GM18520 (cell line): ENCODE measurements around the gene KCNE3.

Source experiments
- ATAC-seq: cut with Tn5 transposase; IDR thresholded peaks from one replicate; pipeline ENCODE4 v1.9.1; 2021; ENCODE audit not compliant: unreplicated experiment

The KCNE3 gene, protein sequence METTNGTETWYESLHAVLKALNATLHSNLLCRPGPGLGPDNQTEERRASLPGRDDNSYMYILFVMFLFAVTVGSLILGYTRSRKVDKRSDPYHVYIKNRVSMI

GRCh38 chr11:74466916-74467885 lies at the start of gene KCNE3:
Gene KCNE3 (minus strand): TSS chr11:74467549. CDS start chr11:74457563, 9,986 bp downstream.
- no peak for ATAC-seq

- no peak for ATAC-seq
Observed at GRCh38 chr11:74507582-74507981, 40.2 kb upstream of the KCNE3 start.

GRCh38 chr11:74506823-74507222 lies 39.5 kb upstream of the KCNE3 start:
- ATAC-seq = no peak

GRCh38 chr11:74505911-74506310 lies 38.6 kb upstream of the KCNE3 start:
- ATAC-seq = no peak

DNA sequence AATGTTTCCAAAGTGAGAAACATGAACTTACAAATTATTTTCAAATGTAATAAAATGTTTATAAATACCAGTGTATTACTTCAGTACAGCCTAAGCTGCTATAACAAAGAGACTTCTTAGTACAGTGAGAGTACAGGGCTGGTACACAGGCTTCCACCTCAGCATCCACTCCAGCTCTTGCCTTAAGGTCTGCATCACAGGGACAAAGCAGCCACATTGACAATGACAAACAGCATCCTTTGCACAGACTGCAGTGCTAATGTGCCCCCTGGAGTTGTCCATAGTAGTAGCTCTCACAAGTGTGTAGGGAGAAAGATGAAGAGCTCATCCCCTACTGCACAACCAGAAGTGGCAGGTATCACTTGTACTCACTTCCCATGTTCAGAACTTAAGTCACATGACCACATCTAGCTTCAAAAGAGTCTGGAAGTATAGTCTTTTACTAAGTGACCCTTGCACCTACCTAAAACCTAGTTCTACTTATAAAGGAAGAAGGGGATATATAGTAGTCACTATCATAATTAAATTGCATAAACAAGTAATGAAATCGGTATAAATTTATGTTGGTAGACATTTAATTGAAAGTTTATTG lies 36.8 kb upstream of the KCNE3 start:
- ATAC-seq = no peak

DNA sequence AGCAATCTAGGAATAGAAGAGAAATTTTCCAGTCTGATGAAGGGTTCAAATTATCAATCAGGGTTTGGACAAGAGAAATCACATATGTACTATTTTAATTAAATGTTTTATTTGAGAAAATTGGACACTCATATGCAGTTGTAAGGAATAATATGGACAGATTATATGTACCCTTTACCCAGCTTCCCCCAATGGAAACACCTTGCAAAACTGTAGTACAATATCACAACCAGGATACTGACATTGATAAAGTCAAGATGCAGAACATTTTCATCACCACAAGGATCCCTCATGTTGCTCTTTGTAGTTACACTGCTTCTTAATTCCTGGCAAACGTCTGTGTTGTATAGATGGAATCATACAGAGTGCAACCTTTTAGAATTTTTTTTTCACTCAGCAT lies 27.6 kb upstream of the KCNE3 start:
- ATAC-seq = no peak

DNA sequence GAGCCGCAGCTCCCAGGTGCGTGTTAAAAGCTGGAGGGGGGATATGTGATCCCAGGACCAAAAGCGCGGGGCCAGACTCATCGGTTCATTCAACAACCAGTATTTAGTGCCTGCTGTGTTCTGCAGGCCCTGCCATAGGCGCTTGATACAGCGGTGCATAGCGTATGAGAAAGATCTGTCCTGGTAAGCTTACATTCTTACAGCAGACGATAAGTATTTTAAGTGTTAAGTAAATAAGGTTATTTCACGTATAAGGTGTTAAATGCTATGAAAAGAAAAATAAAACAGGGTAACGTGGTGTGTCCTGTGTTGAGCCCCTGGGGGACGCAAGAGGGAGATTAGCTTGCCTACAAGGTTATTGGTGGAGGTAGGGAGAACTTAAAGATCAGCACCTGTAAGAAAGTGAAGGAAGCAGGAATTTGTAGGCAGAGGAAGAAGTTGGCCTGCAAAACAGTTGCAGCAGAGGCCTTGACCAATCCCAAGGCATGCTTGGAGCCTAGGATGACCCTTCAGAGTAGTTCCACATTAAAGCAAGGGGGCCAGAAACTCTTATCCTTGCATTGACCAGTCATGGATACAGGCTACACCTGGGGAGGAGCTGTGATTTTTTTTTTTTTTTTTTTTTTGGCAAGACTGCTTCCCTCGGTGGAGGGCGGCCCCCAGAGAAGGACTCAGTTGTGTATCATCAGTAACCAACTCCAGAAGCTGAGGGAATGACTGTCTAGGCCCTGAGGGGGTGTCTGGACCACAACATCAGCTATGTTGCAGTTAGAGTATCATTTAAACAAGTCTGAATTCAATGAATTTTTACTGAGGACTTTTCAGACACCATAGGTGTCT lies 26.7 kb upstream of the KCNE3 start:
- ATAC-seq = no peak

DNA sequence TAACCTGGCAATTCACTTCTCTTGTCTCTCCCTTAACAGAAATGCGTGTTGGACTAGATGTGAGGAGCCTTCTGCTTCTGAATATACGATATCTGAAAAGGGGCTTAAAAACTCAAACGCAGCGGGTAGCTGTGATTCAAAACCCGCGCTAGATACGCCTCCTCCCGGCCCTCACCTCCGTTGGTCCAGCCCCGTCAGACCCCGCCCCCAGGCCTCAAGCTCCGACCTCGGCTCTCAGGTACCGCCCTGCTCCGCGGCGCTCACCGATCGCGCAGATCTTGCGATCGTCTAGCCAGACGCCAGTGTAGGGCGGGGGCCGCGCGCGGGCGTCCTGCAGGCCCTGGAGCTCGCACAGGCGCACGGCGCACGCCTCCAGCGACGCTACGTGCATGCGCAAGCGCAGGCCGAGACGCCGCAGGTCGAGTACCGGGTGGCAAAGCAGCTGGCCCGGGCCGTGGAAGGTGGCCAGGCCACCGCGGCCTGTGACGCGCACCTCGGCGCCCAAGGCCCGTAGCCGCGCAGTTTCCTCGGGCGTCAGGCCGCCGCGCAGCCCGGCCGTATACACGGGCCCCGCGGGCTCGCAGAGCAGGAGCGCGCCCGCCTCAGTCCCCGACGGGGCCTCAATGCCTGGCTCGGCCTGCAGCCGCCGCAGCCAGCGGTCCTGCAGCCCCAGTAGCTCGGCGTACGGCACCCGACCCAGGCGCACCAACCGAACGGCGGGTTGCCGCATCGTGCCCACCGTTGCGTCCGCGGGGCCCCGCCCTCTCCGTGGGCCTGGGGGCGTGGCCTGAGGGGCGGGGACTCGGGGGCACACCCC lies 25.8 kb upstream of the KCNE3 start, which contains the start of gene LIPT2:
Gene LIPT2 (minus strand): TSS at position 751 of the 817 bp plus-strand sequence. CDS start 21 bp downstream, at position 730.
- ATAC-seq = peak; percentile 94

DNA sequence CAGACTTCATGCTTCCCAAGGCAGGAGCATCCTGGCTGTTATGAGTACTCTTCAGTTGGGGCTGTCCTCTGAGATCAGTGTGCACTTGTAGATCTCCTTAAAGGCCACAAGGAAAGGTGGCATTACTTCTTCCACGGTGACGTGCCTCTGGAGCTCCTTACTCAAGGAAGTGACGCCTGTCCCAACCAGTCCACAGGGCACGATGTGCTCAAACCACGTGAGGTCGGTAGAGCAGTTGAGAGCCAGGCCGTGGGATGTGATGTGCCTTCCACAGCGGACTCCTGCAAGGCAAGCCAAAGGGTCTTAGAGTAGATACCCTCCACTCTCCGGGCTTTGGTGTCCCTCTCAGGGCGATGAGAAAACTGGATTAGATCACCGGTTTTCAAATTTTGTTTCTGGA lies 24.7 kb upstream of the KCNE3 start:
- ATAC-seq = no peak

DNA sequence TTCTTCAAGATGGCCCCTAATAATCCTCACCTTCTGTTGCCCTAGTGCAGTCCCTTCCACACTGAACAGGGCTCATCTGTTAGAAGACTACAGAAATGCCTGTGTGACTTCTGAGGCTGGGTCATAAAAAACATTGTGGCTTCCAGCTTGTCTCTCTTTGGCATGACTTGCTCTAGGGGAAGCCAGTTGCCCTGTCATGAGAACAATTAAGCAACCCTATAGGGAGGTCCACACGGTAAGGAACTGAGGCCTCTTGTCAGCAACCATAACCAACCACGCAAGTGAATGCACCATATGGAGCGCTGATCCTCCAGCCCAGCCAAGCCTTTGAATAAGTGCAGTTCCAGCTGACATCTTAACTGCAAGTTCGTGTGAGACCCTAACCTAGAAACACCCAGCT lies 23.6 kb upstream of the KCNE3 start:
- no peak for ATAC-seq

DNA sequence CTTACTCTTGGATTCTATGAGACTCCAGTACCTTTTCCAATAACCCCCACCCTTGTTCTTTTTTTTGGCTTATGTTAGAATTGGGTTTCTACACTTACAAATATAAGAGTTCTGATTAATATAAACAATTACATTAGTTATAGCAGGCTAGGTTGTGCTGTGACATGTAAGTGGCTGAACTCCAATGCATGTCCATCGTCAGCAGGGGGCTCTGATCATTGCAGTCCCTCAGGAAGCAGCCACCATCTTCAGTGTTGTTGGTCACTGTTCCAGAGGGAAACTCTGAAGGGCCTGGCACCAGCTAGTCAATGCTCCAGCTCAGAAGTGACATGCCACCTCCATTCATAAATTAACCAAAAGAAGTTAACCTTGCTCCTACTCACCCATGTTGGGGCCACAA lies 20.5 kb upstream of the KCNE3 start:
- ATAC-seq = no peak

DNA sequence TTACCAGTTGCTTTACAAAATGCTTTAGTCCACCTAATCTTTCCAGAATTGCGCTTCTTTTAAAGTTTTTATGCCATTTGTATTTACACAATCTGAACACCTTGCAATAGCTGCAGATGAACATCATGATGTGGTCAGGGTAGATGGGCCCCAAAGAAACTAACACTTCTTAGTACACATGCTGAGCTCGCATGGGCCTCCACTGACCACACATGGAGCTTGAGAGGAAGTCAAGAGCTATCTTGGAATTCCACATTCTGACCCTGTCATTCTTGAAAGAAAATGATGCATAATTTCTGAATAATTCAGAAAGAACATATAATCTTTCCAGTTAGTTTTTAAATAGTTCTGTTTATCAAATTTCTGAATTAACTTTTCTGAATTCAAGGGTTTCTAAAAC lies 18.5 kb upstream of the KCNE3 start:
- ATAC-seq = no peak

DNA sequence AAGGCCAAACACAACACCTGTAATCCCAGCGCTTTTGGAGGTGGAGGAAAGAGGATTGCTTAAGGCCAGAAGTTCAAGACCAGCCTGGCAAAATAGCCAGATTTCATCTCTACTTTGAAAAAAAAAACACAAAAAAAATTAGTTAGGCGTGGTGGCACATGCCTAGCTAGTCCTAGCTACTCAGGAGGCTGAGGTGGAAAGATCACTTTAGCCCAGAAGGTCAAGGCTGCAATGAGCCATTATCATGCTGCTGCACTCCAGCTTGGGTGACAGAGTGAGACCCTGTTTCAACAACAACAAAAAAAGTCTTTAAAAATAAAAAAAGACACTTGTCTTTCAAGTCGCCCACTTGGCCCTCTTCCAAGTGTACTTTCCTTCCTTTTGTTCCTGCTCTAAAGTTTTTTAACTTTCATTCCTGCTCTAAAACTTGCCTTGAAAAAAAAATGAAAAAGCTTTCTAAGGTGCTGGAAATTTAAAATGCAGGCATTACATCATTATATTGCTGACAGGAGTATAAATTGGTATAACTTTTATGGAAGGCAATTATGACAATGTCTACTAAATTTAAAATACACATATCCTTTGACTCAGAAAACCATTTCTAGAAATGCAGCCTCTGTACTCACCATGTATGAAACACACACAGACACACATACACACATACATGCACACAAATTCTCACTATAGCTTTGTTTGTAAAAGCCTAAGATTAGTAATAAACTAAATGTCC lies 13.5 kb upstream of the KCNE3 start:
- no peak for ATAC-seq

GRCh38 chr11:74479732-74480123 lies 12.4 kb upstream of the KCNE3 start:
- ATAC-seq = no peak

DNA sequence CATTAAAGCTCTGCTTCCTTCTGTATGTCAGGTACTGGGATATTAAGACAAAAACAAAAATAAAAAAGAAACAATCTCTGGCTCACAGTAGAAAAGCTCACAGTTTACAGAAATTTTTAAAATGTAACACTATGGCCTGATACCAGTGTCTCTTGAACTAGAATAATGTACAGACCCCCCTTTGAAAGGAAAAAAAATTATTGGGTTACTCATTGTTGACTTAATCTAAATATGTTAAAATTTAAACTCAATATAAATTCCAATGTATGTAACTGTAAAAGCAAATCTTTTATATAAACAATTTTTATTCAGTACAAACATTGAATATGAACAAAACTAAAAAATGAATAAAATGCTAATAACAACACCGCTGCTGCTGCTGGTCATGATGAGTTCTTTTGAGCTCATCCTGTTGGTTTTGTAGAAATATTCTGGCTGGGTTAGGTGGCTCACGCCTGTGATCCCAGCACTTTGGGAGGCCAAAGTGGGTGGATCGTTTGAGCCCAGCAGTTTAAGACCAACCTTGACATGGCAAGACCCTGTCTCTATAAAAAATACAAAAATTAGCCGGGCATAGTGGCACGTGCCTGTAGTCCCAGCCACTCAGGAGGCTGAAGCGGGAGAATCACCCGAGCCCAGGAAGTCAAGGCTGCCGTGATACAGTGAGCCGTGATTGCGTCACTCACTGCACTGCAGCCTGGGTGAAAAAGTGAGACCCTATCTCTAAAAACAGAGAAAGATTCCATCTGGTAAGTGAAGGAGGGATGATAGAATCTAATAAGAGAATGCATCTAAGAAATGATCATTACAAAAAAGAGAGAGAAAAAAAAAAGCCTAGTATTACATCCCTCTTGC lies 11.8 kb upstream of the KCNE3 start:
- ATAC-seq = no peak

DNA sequence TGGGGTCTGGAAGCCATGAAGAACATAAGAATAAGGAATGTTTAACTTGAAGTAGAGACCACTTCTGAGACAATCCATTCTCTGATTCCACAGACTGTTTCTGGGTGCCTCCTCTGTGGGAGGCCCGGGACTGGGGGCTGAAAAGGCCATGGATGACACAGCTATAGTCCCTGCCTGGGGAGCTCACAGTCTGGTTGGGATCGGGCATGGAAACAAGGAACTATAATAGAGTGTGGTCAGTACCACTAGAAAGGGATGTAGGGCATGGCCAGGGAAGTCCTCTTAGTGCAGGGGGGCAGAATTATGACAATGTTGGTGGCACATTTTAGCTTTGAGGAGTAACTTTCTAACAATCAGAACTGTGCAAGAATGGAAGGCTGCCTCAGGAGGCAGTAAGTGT lies 9.2 kb upstream of the KCNE3 start:
- ATAC-seq = no peak

DNA sequence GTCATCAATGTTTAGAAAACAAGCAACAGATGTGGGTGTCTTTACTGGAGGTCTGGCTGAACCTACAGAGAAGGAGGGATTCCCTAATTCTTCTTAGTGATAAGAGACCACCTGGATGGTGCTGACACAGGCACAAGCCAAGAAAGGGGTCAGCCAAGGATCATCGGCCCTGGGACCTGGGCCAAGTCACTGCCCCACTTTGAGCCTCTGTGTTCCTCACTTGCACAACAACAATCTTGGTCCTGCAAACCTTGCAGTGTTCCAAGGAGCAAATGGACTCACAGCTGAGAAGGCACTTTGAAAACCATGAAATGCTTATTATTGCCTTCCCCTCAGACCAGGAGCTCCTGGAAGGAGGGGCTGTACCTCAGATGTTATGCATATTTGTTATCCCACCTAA lies 7.0 kb upstream of the KCNE3 start:
- ATAC-seq = no peak

GRCh38 chr11:74473382-74474173 lies 6.2 kb upstream of the KCNE3 start:
- ATAC-seq = no peak
